Erythroblast (primary cell): ENCODE results near the gene ZNF202.

ENCODE experiments used
- DNase-seq, 2 experiments: peaks; one replicate each; lab custom pipeline; 2025; lab: John Stamatoyannopoulos, UW
- GATA1 ChIP-seq: IDR thresholded peaks from 2 replicates; pipeline ENCODE4 v1.6.1; 2011; ENCODE audit warnings: low read depth, mild to moderate bottlenecking, control low read depth, low read length, moderate library complexity
- POLR2A ChIP-seq: IDR thresholded peaks from 2 replicates; pipeline ENCODE4 v1.6.1; 2011; ENCODE audit warnings: mild to moderate bottlenecking, low read length

ZNF202 gene

GRCh38 chr11:123707606-123708205 is 33.8 kb downstream of the ZNF202 start:
- no peak for TF ChIP-seq GATA1
- no peak for TF ChIP-seq POLR2A
- peak; percentile 29 to 59 for DNase-seq

- TF ChIP-seq GATA1 (no peak), POLR2A (no peak)
- DNase-seq, result no peak
These were observed 34.3 kb downstream of the ZNF202 start for GRCh38 chr11:123707206-123707605.

GRCh38 chr11:123704341-123704740 is 37.1 kb downstream of the ZNF202 start:
- no peak for DNase-seq
- TF ChIP-seq GATA1 (no peak), POLR2A (no peak)

GRCh38 chr11:123702696-123703095 is 38.8 kb downstream of the ZNF202 start:
- TF ChIP-seq GATA1 (no peak), POLR2A (no peak)
- no peak for DNase-seq

- TF ChIP-seq GATA1, result no peak
- TF ChIP-seq POLR2A, result no peak
- DNase-seq, result no peak
These were observed 39.3 kb downstream of the ZNF202 start for GRCh38 chr11:123702139-123702538.

- no peak for DNase-seq
- TF ChIP-seq POLR2A, result no peak
- TF ChIP-seq GATA1, result no peak
These were observed 40.7 kb downstream of the ZNF202 start for GRCh38 chr11:123700772-123701171.

- TF ChIP-seq POLR2A (no peak), GATA1 (no peak)
- DNase-seq, result no peak
These were observed 42.8 kb downstream of the ZNF202 start for GRCh38 chr11:123698546-123699127.

- no peak for DNase-seq
- no peak for TF ChIP-seq GATA1
- TF ChIP-seq POLR2A, result no peak
These were observed 45.3 kb downstream of the ZNF202 start for GRCh38 chr11:123696183-123696582.

- no peak for DNase-seq
- TF ChIP-seq GATA1 (no peak), POLR2A (no peak)
These were observed 46.2 kb downstream of the ZNF202 start for GRCh38 chr11:123695231-123695630.

GRCh38 chr11:123694551-123694950 is 46.9 kb downstream of the ZNF202 start:
- DNase-seq, result no peak
- TF ChIP-seq GATA1 (no peak), POLR2A (no peak)

- DNase-seq, result no peak
- TF ChIP-seq GATA1, result no peak
- no peak for TF ChIP-seq POLR2A
These were observed 48.5 kb downstream of the ZNF202 start for GRCh38 chr11:123692961-123693360.

- TF ChIP-seq GATA1 (no peak), POLR2A (no peak)
- no peak for DNase-seq
These were observed 51.0 kb downstream of the ZNF202 start for GRCh38 chr11:123690485-123690884.

- TF ChIP-seq POLR2A (no peak), GATA1 (no peak)
- no peak for DNase-seq
These were observed 56.9 kb downstream of the ZNF202 start for GRCh38 chr11:123684601-123685000.

GRCh38 chr11:123683428-123684170 is 57.9 kb downstream of the ZNF202 start:
- TF ChIP-seq POLR2A (no peak), GATA1 (no peak)
- DNase-seq, result no peak
